ENCODE data around the gene TOR1AIP1.

DNA sequence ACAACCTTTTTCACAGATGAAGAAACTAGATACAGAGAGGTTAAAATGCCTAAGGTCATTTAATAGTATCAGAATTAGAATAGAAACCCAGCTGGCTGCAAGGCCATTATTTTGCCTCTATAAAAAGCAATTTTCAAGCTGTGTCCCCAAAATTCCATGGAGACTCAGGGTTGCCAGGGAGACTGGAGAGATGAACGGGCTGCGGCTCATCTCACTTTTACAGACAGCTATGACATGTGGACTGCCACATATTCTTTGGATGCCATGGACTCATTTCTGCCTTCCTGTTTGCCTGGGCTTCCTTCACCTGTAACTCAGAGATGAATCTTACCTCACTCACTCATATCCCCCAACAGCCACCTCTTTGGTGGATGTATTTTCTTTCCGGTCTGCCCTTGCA lies 21.4 kb upstream of the TOR1AIP1 start:
- no peak for TF ChIP-seq POLR2A (IDR thresholded peaks at IDR 0.05)
- TF ChIP-seq CTCF (IDR thresholded peaks at IDR 0.05) = no peak
